MM.1S (cell line): Measurements from ENCODE around the gene YPEL4.

Experiments
- DNase-seq: peaks from one replicate; pipeline ENCODE4 v3.0.0-alpha.2; 2015
- H2AFZ ChIP-seq: fragments of 300-600 bp; sonication (generic); 2 replicates; pipeline ENCODE4 v1.6.0; 2016; ENCODE audit warnings: antibody characterized with exemption, low read length
- H3F3A ChIP-seq: fragments of 300-600 bp; sonication (generic); 2 replicates; pipeline ENCODE4 v1.6.1; 2016; ENCODE audit warnings: mild to moderate bottlenecking, antibody characterized with exemption, low read length, moderate library complexity, mixed read lengths; ENCODE audit not compliant: insufficient read depth
- H3K27ac ChIP-seq: fragments of 300-600 bp; sonication (generic); 2 replicates; pipeline ENCODE4 v1.5.1; 2016; ENCODE audit warnings: mild to moderate bottlenecking, low read length
- H3K27me3 ChIP-seq: fragments of 300-600 bp; sonication (generic); replicated peaks from 2 replicates; pipeline ENCODE4 v1.6.0; 2016; ENCODE audit warnings: low read length; ENCODE audit not compliant: insufficient read depth
- H3K36me3 ChIP-seq: fragments of 300-600 bp; sonication (generic); replicated peaks from 2 replicates; pipeline ENCODE4 v1.6.1; 2016; ENCODE audit warnings: mild to moderate bottlenecking, low read length, mixed read lengths; ENCODE audit not compliant: insufficient read depth
- H3K4me1 ChIP-seq: fragments of 300-600 bp; sonication (generic); 2 replicates; pipeline ENCODE4 v1.6.1; 2016; ENCODE audit warnings: low read length, mixed read lengths
- H3K4me2 ChIP-seq: fragments of 300-600 bp; sonication (generic); 2 replicates; pipeline ENCODE4 v1.6.0; 2016; ENCODE audit warnings: low read depth, low read length
- H3K4me3 ChIP-seq: fragments of 300-600 bp; sonication (generic); 2 replicates; pipeline ENCODE4 v1.5.1; 2016; ENCODE audit warnings: low read length, mixed read lengths
- H3K79me2 ChIP-seq: fragments of 300-600 bp; sonication (generic); 2 replicates; pipeline ENCODE4 v1.6.1; 2016; ENCODE audit warnings: mixed run types, low read length, mixed read lengths
- H3K9ac ChIP-seq: fragments of 300-600 bp; sonication (generic); 2 replicates; pipeline ENCODE4 v1.6.1; 2016; ENCODE audit warnings: low read length, mixed read lengths
- H3K9me2 ChIP-seq: fragments of 300-600 bp; sonication (generic); replicated peaks from 2 replicates; pipeline ENCODE4 v1.6.1; 2016; ENCODE audit warnings: mild to moderate bottlenecking, low read length, mixed read lengths; ENCODE audit not compliant: insufficient read depth
- H3K9me3 ChIP-seq: fragments of 300-600 bp; sonication (generic); replicated peaks from 2 replicates; pipeline ENCODE4 v1.6.1; 2016; ENCODE audit warnings: mild to moderate bottlenecking, low read length, mixed read lengths; ENCODE audit not compliant: insufficient read depth
- H4K20me1 ChIP-seq: fragments of 300-600 bp; sonication (generic); 2 replicates; pipeline ENCODE4 v1.6.1; 2016; ENCODE audit warnings: mild to moderate bottlenecking, low read length, moderate library complexity, mixed read lengths; ENCODE audit not compliant: insufficient read depth
- CTCF ChIP-seq: fragments of 300-600 bp; sonication (generic); IDR thresholded peaks from 2 replicates; pipeline ENCODE4 v1.5.1; 2016; ENCODE audit warnings: antibody characterized with exemption, low read length, mixed read lengths
- EZH2 ChIP-seq: fragments of 300-600 bp; sonication (generic); optimal IDR thresholded peaks from 2 replicates; pipeline ENCODE3; 2017; ENCODE audit warnings: low read depth, mild to moderate bottlenecking, antibody characterized with exemption, low read length, mixed read lengths
- EZH2phosphoT487 ChIP-seq: fragments of 300-600 bp; sonication (generic); IDR thresholded peaks from 2 replicates; pipeline ENCODE4 v1.6.1; 2018; ENCODE audit warnings: antibody characterized with exemption, low read length

YPEL4 gene

GRCh38 chr11:57648801-57649735 lies 644 bp downstream of the YPEL4 start:
- Histone ChIP-seq H3K9ac (0 out of 2 replicates have a peak overlapping the region, but pooled peaks have one; percentile 7), H4K20me1 (no peaks in the 10 kb centered on the region), H2AFZ (peak overlapping the region; percentile 75), H3K27ac (no peak overlapping the region), H3K4me2 (peak overlapping the region; percentile 92), H3K36me3 (no peaks in the 10 kb centered on the region), H3K9me3 (no peaks in the 10 kb centered on the region), H3K4me3 (peak overlapping the region; percentile 57), H3K4me1 (peaks cover 17% of the 10 kb centered on the region), H3K79me2 (no peaks in the 10 kb centered on the region), H3K27me3 (peaks cover 29% of the 10 kb centered on the region), H3K9me2 (no peaks in the 10 kb centered on the region), H3F3A (peaks cover 7% of the 10 kb centered on the region)
- TF ChIP-seq EZH2phosphoT487 = no peak
- TF ChIP-seq EZH2 = no peak
- no peak for TF ChIP-seq CTCF
- DNase-seq = peak; percentile 36

- Histone ChIP-seq H3F3A (peaks cover 7% of the 10 kb centered on the region), H3K9me3 (no peaks in the 10 kb centered on the region), H3K79me2 (no peaks in the 10 kb centered on the region), H3K9ac (0 out of 2 replicates have a peak overlapping the region, but pooled peaks have one; percentile 7), H4K20me1 (no peaks in the 10 kb centered on the region), H3K27ac (no peak overlapping the region; the same call in 1 of the 2 replicates), H3K27me3 (peaks cover 29% of the 10 kb centered on the region), H3K4me3 (peak overlapping the region; percentile 57; the same call in 1 of the 2 replicates), H3K4me1 (peaks cover 17% of the 10 kb centered on the region), H3K9me2 (no peaks in the 10 kb centered on the region), H2AFZ (peak overlapping the region; percentile 75; the same call in 1 of the 2 replicates), H3K36me3 (no peaks in the 10 kb centered on the region), H3K4me2 (peak overlapping the region; percentile 92)
- DNase-seq = no peak
- TF ChIP-seq EZH2 (no peak), EZH2phosphoT487 (no peak), CTCF (no peak)
These were observed 1.5 kb downstream of the YPEL4 start for GRCh38 chr11:57647960-57648800.

GRCh38 chr11:57647372-57647771 lies 2.3 kb downstream of the YPEL4 start:
- DNase-seq = no peak
- no peaks in the 10 kb centered on the region for H4K20me1 ChIP-seq
- H3K27me3 ChIP-seq = peaks cover 29% of the 10 kb centered on the region
- H3K4me3 ChIP-seq = no peak overlapping the region
- no peak overlapping the region for H3K27ac ChIP-seq
- no peaks in the 10 kb centered on the region for H3K9me3 ChIP-seq
- H3K36me3 ChIP-seq = no peaks in the 10 kb centered on the region
- H3K9me2 ChIP-seq = no peaks in the 10 kb centered on the region
- no peak overlapping the region for H3K4me2 ChIP-seq
- no peak overlapping the region for H3K9ac ChIP-seq
- no peak overlapping the region for H2AFZ ChIP-seq
- H3F3A ChIP-seq = peaks cover 7% of the 10 kb centered on the region
- TF ChIP-seq EZH2phosphoT487 (no peak), EZH2 (no peak), CTCF (no peak)
- peaks cover 17% of the 10 kb centered on the region for H3K4me1 ChIP-seq
- no peaks in the 10 kb centered on the region for H3K79me2 ChIP-seq
